ENCODE results near the gene HIVEP3.

The HIVEP3 gene

DNA sequence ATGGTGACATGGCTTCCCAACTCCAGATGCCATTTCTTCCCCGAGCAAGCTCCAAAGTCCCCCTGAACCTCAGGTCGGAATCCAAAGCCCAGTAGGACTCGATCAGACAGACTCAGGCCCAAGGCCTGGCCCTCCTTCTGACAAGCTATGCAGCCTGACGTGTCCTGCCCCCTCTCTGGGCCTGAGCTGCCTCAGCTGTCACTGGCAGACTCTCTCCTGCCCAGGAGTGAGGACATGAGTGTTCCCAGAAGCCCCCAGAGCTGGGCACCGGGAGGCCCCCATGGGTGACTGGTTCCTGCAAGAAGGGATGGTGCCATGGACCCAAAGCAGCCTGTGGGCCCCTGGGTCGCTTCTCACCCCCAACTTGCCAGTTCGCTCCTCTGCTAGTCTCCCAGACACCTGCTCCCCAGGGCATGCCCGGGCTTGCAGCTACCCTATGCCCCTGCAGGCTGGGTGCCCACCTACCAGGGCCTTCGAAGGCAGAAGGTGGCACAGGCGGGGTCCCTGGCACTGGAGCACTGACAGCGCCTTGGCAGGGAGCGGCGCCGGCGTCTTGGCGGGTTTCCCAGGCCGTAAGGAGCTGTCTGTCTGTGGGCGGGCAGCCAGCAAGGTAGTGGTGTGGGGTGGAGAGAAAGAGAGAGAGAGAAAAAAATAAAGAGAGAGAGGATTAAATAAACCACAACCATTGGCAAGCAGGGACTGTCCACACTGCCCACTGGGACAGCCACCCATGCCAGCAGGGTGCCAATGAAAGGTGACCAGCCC, 436.5 kb downstream of the HIVEP3 start:
- no peak overlapping the region for H3K4me3 ChIP-seq (ENCODE audit: low read length)
- H3K27ac ChIP-seq (ENCODE audit: low read length): no peak overlapping the region

DNA sequence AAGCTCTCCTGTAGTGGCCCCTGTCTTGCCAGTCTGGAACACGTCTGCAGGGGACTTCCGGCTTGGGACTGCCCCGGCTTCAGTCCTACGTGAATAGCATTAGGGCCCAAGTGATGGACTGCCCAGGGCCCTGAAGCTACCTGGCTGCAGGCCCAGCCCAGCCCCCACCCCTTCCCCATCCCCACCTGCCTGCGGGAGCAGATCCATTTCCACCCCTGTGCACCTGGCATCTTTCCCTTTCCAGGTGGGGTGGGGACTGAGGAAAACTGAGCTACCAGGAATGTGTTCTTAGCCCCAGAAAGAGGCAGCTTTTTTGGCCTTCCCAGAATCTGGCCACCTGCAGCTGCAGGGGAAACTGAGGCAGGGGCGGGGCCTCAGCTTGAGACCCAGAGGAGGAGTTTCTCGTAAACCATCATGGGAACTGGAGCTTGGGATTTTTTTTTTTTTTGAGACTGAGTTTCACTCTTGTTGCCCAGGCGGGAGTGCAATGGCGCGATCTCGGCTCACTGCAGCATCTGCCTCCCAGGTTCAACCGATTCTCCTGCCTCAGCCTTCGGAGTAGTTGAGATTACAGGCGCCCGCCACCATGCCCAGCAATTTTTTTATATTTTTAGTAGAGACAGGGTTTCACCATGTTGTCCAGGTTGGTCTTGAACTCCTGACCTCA, 437.5 kb downstream of the HIVEP3 start:
- Histone ChIP-seq H3K27me3 (replicated peaks; ENCODE audit: insufficient read depth, low read length) (no peaks in the 10 kb centered on the region), H3K27ac (ENCODE audit: low read length) (no peak overlapping the region), H3K9me2 (replicated peaks; ENCODE audit: insufficient read depth, low read length) (no peaks in the 10 kb centered on the region), H3K9me3 (replicated peaks; ENCODE audit: insufficient read depth, low read length) (no peaks in the 10 kb centered on the region), H4K20me1 (ENCODE audit: insufficient read depth, low read length) (no peaks in the 10 kb centered on the region), H3K4me1 (ENCODE audit: low read length) (peaks cover 15% of the 10 kb centered on the region), H2AFZ (ENCODE audit: low read length) (no peak overlapping the region), H3K79me2 (ENCODE audit: low read length) (no peaks in the 10 kb centered on the region), H3K9ac (ENCODE audit: low read length) (no peak overlapping the region), H3K4me2 (ENCODE audit: low read depth, low read length) (no peak overlapping the region), H3K36me3 (replicated peaks; ENCODE audit: insufficient read depth, low read length) (no peaks in the 10 kb centered on the region), H3K4me3 (ENCODE audit: low read length) (no peak overlapping the region), H3F3A (ENCODE audit: insufficient read depth, low read length) (no peaks in the 10 kb centered on the region)
- DNase-seq: no peak
- TF ChIP-seq EZH2 (optimal IDR thresholded peaks at IDR 0.05; ENCODE audit: low read depth, low read length) (no peak), EZH2phosphoT487 (IDR thresholded peaks at IDR 0.05; ENCODE audit: low read length) (no peak)
- TF ChIP-seq, protein P1, sequence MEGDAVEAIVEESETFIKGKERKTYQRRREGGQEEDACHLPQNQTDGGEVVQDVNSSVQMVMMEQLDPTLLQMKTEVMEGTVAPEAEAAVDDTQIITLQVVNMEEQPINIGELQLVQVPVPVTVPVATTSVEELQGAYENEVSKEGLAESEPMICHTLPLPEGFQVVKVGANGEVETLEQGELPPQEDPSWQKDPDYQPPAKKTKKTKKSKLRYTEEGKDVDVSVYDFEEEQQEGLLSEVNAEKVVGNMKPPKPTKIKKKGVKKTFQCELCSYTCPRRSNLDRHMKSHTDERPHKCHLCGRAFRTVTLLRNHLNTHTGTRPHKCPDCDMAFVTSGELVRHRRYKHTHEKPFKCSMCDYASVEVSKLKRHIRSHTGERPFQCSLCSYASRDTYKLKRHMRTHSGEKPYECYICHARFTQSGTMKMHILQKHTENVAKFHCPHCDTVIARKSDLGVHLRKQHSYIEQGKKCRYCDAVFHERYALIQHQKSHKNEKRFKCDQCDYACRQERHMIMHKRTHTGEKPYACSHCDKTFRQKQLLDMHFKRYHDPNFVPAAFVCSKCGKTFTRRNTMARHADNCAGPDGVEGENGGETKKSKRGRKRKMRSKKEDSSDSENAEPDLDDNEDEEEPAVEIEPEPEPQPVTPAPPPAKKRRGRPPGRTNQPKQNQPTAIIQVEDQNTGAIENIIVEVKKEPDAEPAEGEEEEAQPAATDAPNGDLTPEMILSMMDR (IDR thresholded peaks at IDR 0.05; ENCODE audit: low read length): no peak

More for the DNA sequence above, 436.5 kb downstream of the HIVEP3 start:
- Histone ChIP-seq H3K79me2 (ENCODE audit: low read length) (no peaks in the 10 kb centered on the region), H3K4me1 (ENCODE audit: low read length) (peaks cover 15% of the 10 kb centered on the region), H3K9me2 (replicated peaks; ENCODE audit: insufficient read depth, low read length) (no peaks in the 10 kb centered on the region), H3K36me3 (replicated peaks; ENCODE audit: insufficient read depth, low read length) (no peaks in the 10 kb centered on the region), H3K9me3 (replicated peaks; ENCODE audit: insufficient read depth, low read length) (no peaks in the 10 kb centered on the region), H3F3A (ENCODE audit: insufficient read depth, low read length) (no peaks in the 10 kb centered on the region), H3K9ac (ENCODE audit: low read length) (no peak overlapping the region), H3K4me2 (ENCODE audit: low read depth, low read length) (no peak overlapping the region), H4K20me1 (ENCODE audit: insufficient read depth, low read length) (no peaks in the 10 kb centered on the region), H3K27me3 (replicated peaks; ENCODE audit: insufficient read depth, low read length) (no peaks in the 10 kb centered on the region), H2AFZ (ENCODE audit: low read length) (no peak overlapping the region)
- DNase-seq: no peak
- TF ChIP-seq, protein P1 (IDR thresholded peaks at IDR 0.05; ENCODE audit: low read length): no peak
- TF ChIP-seq EZH2phosphoT487 (IDR thresholded peaks at IDR 0.05; ENCODE audit: low read length) (no peak), EZH2 (optimal IDR thresholded peaks at IDR 0.05; ENCODE audit: low read depth, low read length) (no peak)

DNA sequence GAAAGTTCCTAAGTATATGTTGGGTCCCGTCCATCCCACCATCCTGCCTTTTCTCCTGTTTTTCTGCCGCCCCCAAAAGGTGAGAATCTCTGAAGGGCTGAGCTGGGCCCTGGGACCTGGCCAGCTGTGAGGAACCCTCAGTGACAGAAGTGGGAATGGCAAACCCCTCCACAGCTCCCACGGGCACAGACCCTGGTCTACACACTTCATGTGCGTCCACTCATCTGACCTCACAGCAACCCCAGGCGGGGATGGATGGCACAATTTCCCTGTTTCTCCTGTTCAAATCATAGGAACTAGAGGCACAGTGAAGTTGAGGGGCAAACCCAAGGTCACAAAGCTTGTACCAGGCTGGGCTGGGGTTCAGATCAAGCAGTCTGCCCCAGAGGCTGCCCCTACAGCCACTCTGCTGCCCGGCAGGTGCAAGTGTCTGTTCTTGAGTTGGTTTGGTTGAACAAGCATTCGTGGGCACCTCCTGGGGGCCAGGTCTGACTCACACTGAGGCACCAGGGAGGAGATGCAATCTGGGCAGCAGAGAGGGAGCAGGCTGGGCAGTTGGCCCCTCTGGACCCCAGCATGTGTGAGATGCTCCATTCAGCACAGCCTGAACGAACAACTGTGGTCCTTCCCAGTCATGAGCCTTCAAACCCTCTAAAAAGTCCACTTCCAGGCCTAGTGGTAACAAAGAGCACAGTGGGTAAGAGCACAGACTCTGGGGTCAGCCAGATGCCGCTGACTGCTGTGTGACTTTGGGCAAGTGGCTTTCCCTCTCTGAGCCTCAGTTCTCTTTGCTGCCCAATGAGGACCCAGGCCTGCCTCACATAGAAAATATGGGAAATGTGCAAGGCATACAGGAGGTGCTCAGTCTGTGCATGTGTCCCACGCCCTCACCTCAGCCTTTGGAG, 438.3 kb downstream of the HIVEP3 start:
- TF ChIP-seq, protein P1 (IDR thresholded peaks at IDR 0.05; ENCODE audit: low read length): no peak
- no peak for TF ChIP-seq EZH2phosphoT487 (IDR thresholded peaks at IDR 0.05; ENCODE audit: low read length)
- TF ChIP-seq EZH2 (optimal IDR thresholded peaks at IDR 0.05; ENCODE audit: low read depth, low read length): no peak
- Histone ChIP-seq H3K9ac (ENCODE audit: low read length) (no peak overlapping the region), H2AFZ (ENCODE audit: low read length) (no peak overlapping the region), H3K27me3 (replicated peaks; ENCODE audit: insufficient read depth, low read length) (no peaks in the 10 kb centered on the region), H3K9me3 (replicated peaks; ENCODE audit: insufficient read depth, low read length) (no peaks in the 10 kb centered on the region), H4K20me1 (ENCODE audit: insufficient read depth, low read length) (no peaks in the 10 kb centered on the region), H3K79me2 (ENCODE audit: low read length) (no peaks in the 10 kb centered on the region), H3F3A (ENCODE audit: insufficient read depth, low read length) (no peaks in the 10 kb centered on the region), H3K9me2 (replicated peaks; ENCODE audit: insufficient read depth, low read length) (no peaks in the 10 kb centered on the region), H3K4me3 (ENCODE audit: low read length) (no peak overlapping the region), H3K36me3 (replicated peaks; ENCODE audit: insufficient read depth, low read length) (no peaks in the 10 kb centered on the region), H3K4me1 (ENCODE audit: low read length) (peaks cover 15% of the 10 kb centered on the region), H3K4me2 (ENCODE audit: low read depth, low read length) (no peak overlapping the region), H3K27ac (ENCODE audit: low read length) (no peak overlapping the region)
- no peak for DNase-seq
